C4-2B (cell line): ENCODE data around the gene OSBPL10.

Experiments
- ZFX ChIP-seq: fragments of 450-650 bp; IDR thresholded peaks from 2 replicates; pipeline ENCODE4 v1.6.1; 2017
- TF ChIP-seq, protein P1 (sequence below): fragments of 450-650 bp; conservative IDR thresholded peaks from 2 replicates; pipeline ENCODE4 v1.5.1; 2017; ENCODE audit warnings: mild to moderate bottlenecking

GRCh38 chr3:31947162-31947561 is 33.9 kb downstream of the OSBPL10 start:
- TF ChIP-seq, protein P1, sequence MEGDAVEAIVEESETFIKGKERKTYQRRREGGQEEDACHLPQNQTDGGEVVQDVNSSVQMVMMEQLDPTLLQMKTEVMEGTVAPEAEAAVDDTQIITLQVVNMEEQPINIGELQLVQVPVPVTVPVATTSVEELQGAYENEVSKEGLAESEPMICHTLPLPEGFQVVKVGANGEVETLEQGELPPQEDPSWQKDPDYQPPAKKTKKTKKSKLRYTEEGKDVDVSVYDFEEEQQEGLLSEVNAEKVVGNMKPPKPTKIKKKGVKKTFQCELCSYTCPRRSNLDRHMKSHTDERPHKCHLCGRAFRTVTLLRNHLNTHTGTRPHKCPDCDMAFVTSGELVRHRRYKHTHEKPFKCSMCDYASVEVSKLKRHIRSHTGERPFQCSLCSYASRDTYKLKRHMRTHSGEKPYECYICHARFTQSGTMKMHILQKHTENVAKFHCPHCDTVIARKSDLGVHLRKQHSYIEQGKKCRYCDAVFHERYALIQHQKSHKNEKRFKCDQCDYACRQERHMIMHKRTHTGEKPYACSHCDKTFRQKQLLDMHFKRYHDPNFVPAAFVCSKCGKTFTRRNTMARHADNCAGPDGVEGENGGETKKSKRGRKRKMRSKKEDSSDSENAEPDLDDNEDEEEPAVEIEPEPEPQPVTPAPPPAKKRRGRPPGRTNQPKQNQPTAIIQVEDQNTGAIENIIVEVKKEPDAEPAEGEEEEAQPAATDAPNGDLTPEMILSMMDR: no peak
- TF ChIP-seq ZFX: no peak
